Activated CD8-positive, alpha-beta memory T cell treated with anti-CD3 and anti-CD28 coated beads for 4 hours (primary cell): ENCODE data around the gene ELMO1.

Experiments used
- DNase-seq, 2 donors: peaks; one replicate each; pipeline ENCODE4 v3.0.0-alpha.2; 2020; ENCODE audit warnings: low read depth in 2 of 2

Gene ELMO1

GRCh38 chr7:37410305-37411229 is 38.1 kb downstream of the ELMO1 start:
- DNase-seq, result no peak

- DNase-seq, result no peak
Measured at GRCh38 chr7:37409461-37409860, 39.2 kb downstream of the ELMO1 start.

- DNase-seq, result peak in 1 of 2 donors; percentile 10
Measured at GRCh38 chr7:37408291-37409228, 40.1 kb downstream of the ELMO1 start.

- no peak for DNase-seq
Measured at GRCh38 chr7:37405603-37406122, 43.0 kb downstream of the ELMO1 start.

GRCh38 chr7:37405128-37405527 is 43.5 kb downstream of the ELMO1 start:
- no peak for DNase-seq

GRCh38 chr7:37399876-37400421 is 48.7 kb downstream of the ELMO1 start:
- no peak for DNase-seq

GRCh38 chr7:37398403-37398802 is 50.3 kb downstream of the ELMO1 start:
- DNase-seq, result no peak

- DNase-seq, result no peak
Measured at GRCh38 chr7:37395618-37396259, 52.9 kb downstream of the ELMO1 start.

GRCh38 chr7:37394158-37394557 is 54.5 kb downstream of the ELMO1 start:
- DNase-seq, result no peak

GRCh38 chr7:37393476-37393875 is 55.2 kb downstream of the ELMO1 start:
- no peak for DNase-seq

GRCh38 chr7:37392673-37393017 is 56.0 kb downstream of the ELMO1 start:
- DNase-seq, result no peak

- no peak for DNase-seq
Measured at GRCh38 chr7:37391791-37392672, 56.6 kb downstream of the ELMO1 start.

GRCh38 chr7:37390114-37390513 is 58.5 kb downstream of the ELMO1 start:
- DNase-seq, result no peak

- no peak for DNase-seq
Measured at GRCh38 chr7:37388811-37389210, 59.9 kb downstream of the ELMO1 start.

GRCh38 chr7:37385787-37386186 is 62.9 kb downstream of the ELMO1 start:
- DNase-seq, result no peak

- no peak for DNase-seq
Measured at GRCh38 chr7:37382546-37383088, 66.0 kb downstream of the ELMO1 start.

GRCh38 chr7:37380831-37381230 is 67.8 kb downstream of the ELMO1 start:
- no peak for DNase-seq

GRCh38 chr7:37379546-37380277 is 69.0 kb downstream of the ELMO1 start:
- no peak for DNase-seq

GRCh38 chr7:37377231-37377630 is 71.4 kb downstream of the ELMO1 start:
- no peak for DNase-seq

GRCh38 chr7:37376386-37376785 is 72.3 kb downstream of the ELMO1 start:
- no peak for DNase-seq
